ENCODE data around the gene GALNT17.

- TF ChIP-seq CTCF (IDR thresholded peaks at IDR 0.05): no peak
- TF ChIP-seq POLR2A (IDR thresholded peaks at IDR 0.05): no peak
- no peak for TF ChIP-seq POLR2AphosphoS5 (IDR thresholded peaks at IDR 0.05)
These were observed 200.3 kb downstream of the GALNT17 start for GRCh38 chr7:71332207-71332606.

Data from upper lobe of left lung (tissue), 4 donors.